Measurements from ENCODE around the gene MUC3A. TPM values are rescaled to one million over a fixed set of nuclear protein-coding genes. Genes with fewer than 3 reads are reported as not detected.
"Not testable (repeated sequence)": the region's sequence is repeated elsewhere in the genome, so short reads cannot be mapped to it uniquely, and the experiment has no call there.

MUC3A gene
- total and polyA plus RNA-seq, 2 donors = 1.4 to 2.3 TPM

DNA sequence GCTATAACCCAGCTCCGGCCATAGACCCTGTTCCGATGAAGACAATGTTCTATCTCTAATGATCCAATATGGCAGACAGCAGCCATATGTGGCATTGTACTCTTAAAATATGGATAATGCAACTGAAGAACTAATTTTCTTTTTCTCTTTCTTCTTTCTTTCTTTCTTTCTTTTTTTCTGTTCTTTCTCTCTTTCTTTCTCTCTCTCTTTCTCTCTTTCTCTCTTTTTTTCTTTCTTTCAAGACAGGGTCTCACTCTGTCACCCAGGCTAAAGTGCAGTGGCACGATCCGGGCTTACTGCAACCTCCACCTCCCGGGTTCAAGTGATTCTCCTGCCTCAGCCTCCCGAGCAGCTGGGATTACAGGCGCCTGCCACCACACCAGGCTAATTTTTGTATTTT lies 13.2 kb upstream of the MUC3A start:
- H3K4me3 ChIP-seq (ENCODE audit: low read length in 2 of 2); H3K27me3 ChIP-seq (ENCODE audit: control insufficient read depth in 2 of 2, insufficient read depth in 1 of 2, low read length in 1 of 2); H3K4me1 ChIP-seq (ENCODE audit: control insufficient read depth in 2 of 2, insufficient read depth in 2 of 2, low read length in 2 of 2); H3K27ac ChIP-seq (ENCODE audit: low read depth in 1 of 2, low read length in 1 of 2); H3K36me3 ChIP-seq (ENCODE audit: control insufficient read depth in 2 of 2, insufficient read depth in 2 of 2, low read length in 1 of 2); DNase-seq (ENCODE audit: low read depth in 6 of 9, low spot score in 9 of 9); H3K9me3 ChIP-seq (ENCODE audit: control insufficient read depth in 2 of 2, insufficient read depth in 1 of 2, low read length in 1 of 2): not testable (repeated sequence)
- WGBS = 95% methylated on average over 7 of the region's 7 CpGs

DNA sequence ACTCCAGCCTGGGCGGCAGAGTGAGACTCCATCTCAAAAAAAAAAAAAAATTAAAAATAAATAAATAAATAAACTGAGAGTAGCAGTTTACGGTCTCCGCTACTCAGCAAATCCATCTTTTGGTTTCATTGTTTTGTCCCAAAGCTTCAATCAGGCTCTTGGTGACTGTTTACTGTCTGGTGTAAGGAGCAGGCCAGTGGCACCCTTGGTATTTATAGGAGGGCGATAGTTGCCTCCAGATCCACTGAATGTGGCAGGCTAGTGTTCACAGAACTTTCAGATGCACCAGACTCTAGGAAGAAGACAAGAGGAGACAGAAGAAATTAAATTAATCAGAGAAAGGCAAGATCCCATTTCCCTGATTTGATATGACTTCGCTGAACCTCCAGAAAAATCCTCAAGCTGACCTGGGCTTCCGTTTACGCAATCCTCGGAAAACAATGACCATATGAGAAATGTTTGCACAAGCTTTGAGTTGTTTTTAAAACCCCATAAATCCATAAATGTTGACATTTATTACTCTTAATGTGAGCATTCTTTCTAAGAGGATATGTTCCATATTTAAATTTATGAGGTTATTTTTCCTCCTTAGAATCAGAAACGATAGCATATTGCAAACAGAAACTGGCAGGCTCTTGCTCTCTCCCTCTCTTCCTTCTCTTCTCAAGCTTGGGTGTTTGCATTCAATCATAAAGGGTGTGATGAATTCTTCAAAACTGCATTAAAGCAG lies 7.1 kb upstream of the MUC3A start:
- Histone ChIP-seq H3K27me3 (ENCODE audit: control insufficient read depth in 2 of 2, insufficient read depth in 1 of 2, low read length in 1 of 2) (no peaks in the 10 kb centered on the region), H3K4me1 (ENCODE audit: control insufficient read depth in 2 of 2, insufficient read depth in 2 of 2, low read length in 2 of 2) (peaks cover 0 to 3% of the 10 kb centered on the region in 2 donors), H3K36me3 (ENCODE audit: control insufficient read depth in 2 of 2, insufficient read depth in 2 of 2, low read length in 1 of 2) (no peaks in the 10 kb centered on the region), H3K9me3 (ENCODE audit: control insufficient read depth in 2 of 2, insufficient read depth in 1 of 2, low read length in 1 of 2) (peaks cover 0 to 4% of the 10 kb centered on the region in 2 donors), H3K27ac (ENCODE audit: low read depth in 1 of 2, low read length in 1 of 2) (no peak overlapping the region), H3K4me3 (ENCODE audit: low read length in 2 of 2) (no peak overlapping the region)
- WGBS = 72% methylated on average over 9 of the region's 9 CpGs
- no peak for DNase-seq (ENCODE audit: low read depth in 6 of 9, low spot score in 9 of 9)

DNA sequence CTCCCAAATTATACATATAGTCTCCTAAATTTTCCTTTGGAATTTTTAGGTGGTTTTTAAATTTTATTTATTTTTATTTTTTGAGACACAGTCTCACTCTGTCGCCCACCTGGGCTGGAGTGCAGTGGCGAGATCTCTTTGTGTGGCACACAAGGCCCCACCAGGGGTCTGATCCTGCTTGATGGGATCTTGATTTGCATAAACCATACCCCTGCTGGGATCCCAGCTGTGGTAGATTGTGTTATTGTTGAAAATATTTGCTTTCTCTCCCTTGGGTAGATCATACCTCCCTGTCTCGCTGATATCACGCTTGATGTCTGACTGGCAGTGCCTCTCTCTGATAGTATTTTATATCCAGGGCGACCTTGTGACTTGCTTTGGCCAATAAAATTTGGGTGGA lies 5.6 kb upstream of the MUC3A start:
- DNase-seq (ENCODE audit: low read depth in 6 of 9, low spot score in 9 of 9) = no peak
- Histone ChIP-seq H3K4me1 (ENCODE audit: control insufficient read depth in 2 of 2, insufficient read depth in 2 of 2, low read length in 2 of 2) (peaks cover 0 to 3% of the 10 kb centered on the region in 2 donors), H3K9me3 (ENCODE audit: control insufficient read depth in 2 of 2, insufficient read depth in 1 of 2, low read length in 1 of 2) (peaks cover 0 to 4% of the 10 kb centered on the region in 2 donors), H3K36me3 (ENCODE audit: control insufficient read depth in 2 of 2, insufficient read depth in 2 of 2, low read length in 1 of 2) (no peaks in the 10 kb centered on the region), H3K4me3 (ENCODE audit: low read length in 2 of 2) (no peak overlapping the region), H3K27ac (ENCODE audit: low read depth in 1 of 2, low read length in 1 of 2) (no peak overlapping the region), H3K27me3 (ENCODE audit: control insufficient read depth in 2 of 2, insufficient read depth in 1 of 2, low read length in 1 of 2) (peaks cover 0 to 3% of the 10 kb centered on the region in 2 donors)
- WGBS = 92% methylated on average over 5 of the region's 5 CpGs

DNA sequence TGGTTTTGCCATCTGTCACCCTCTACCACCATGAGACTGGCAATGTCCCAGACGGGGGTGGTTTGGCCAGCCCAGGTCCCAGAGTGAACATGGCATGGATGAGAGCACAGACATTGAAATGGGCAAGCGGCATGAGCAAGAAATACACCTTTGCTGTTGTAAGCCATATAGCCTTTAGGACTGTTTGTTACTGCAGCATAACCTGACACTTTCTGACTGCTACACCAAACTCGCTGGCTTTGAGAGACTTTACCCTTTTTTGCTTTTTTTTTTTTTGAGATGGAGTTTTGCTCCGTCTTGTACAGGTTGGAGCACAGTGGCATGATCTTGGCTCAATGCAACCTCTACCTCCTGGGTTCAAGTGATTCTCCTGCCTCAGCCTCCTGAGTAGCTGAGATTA lies 5.2 kb upstream of the MUC3A start:
- H3K4me1 ChIP-seq (ENCODE audit: control insufficient read depth in 2 of 2, insufficient read depth in 2 of 2, low read length in 2 of 2) = peaks cover 0 to 3% of the 10 kb centered on the region in 2 donors
- no peak for DNase-seq (ENCODE audit: low read depth in 6 of 9, low spot score in 9 of 9)
- H3K27me3 ChIP-seq (ENCODE audit: control insufficient read depth in 2 of 2, insufficient read depth in 1 of 2, low read length in 1 of 2) = peaks cover 0 to 7% of the 10 kb centered on the region in 2 donors
- no peaks in the 10 kb centered on the region for H3K36me3 ChIP-seq (ENCODE audit: control insufficient read depth in 2 of 2, insufficient read depth in 2 of 2, low read length in 1 of 2)
- no peak overlapping the region for H3K27ac ChIP-seq (ENCODE audit: low read depth in 1 of 2, low read length in 1 of 2)
- 96% methylated on average over 4 of the region's 4 CpGs for WGBS
- H3K4me3 ChIP-seq (ENCODE audit: low read length in 2 of 2) = no peak overlapping the region
- peaks cover 0 to 4% of the 10 kb centered on the region in 2 donors for H3K9me3 ChIP-seq (ENCODE audit: control insufficient read depth in 2 of 2, insufficient read depth in 1 of 2, low read length in 1 of 2)

DNA sequence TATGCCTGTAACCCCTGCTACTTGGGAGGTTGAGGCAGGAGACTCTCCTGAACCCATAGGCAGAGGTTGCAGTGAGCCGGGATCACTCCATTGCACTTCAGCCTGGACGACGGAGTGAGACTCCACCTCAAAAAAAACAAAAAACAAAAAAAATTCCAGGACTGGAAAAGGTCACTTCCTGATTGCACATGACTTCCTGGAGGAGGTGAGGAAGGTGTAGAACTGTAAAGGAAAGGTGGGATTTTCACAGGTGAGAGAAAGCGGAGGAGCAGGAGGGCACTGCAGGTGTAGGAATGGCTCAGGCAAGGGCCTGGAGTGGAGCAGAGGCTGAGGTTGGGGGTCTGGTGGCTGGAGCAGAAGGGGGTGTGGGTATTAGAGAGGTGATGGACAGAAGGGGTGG lies 3.2 kb upstream of the MUC3A start:
- H3K4me1 ChIP-seq (ENCODE audit: control insufficient read depth in 2 of 2, insufficient read depth in 2 of 2, low read length in 2 of 2) = peaks cover 0 to 3% of the 10 kb centered on the region in 2 donors
- no peak overlapping the region for H3K4me3 ChIP-seq (ENCODE audit: low read length in 2 of 2)
- DNase-seq (ENCODE audit: low read depth in 6 of 9, low spot score in 9 of 9) = no peak
- H3K36me3 ChIP-seq (ENCODE audit: control insufficient read depth in 2 of 2, insufficient read depth in 2 of 2, low read length in 1 of 2) = no peaks in the 10 kb centered on the region
- H3K27me3 ChIP-seq (ENCODE audit: control insufficient read depth in 2 of 2, insufficient read depth in 1 of 2, low read length in 1 of 2) = peaks cover 3 to 27% of the 10 kb centered on the region in 2 donors
- H3K9me3 ChIP-seq (ENCODE audit: control insufficient read depth in 2 of 2, insufficient read depth in 1 of 2, low read length in 1 of 2) = no peaks in the 10 kb centered on the region
- WGBS = 86% methylated on average over 4 of the region's 4 CpGs
- peak overlapping the region; percentile 42 to 66 for H3K27ac ChIP-seq (ENCODE audit: low read depth in 1 of 2, low read length in 1 of 2)

DNA sequence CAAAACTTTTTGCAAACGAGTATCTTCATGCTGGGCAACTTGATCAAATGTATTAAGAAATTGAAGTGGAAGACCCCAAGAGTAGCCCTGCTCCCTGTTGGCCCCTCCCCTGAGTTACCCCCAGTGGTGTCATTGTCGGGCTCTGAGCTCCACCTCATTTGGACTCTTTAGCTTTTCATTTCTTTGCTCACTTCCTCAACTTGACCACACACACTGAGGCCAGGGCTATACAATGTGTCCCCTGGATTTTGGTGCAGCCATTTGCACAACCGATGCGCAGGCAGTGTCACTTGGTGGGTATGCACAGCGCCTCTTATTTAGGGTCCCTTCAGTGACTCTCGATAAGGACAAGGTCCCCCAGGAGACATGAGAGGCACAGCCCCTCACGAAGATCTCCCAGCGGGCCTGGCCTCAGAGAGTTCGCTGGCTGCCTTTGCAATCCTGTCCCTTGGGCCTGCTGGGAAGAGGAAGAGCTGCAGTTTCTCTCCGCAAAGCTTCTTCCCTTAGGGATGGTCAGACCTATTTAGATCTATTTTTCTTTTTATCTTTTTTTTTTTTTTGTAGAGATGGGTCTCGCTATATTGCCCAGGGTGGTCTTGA lies 2.5 kb upstream of the MUC3A start:
- H3K27me3 ChIP-seq (ENCODE audit: control insufficient read depth in 2 of 2, insufficient read depth in 1 of 2, low read length in 1 of 2) = peaks cover 3 to 34% of the 10 kb centered on the region in 2 donors
- H3K9me3 ChIP-seq (ENCODE audit: control insufficient read depth in 2 of 2, insufficient read depth in 1 of 2, low read length in 1 of 2) = no peaks in the 10 kb centered on the region
- H3K27ac ChIP-seq (ENCODE audit: low read depth in 1 of 2, low read length in 1 of 2) = peak overlapping the region in 1 of 2 donors; percentile 61
- no peak for DNase-seq (ENCODE audit: low read depth in 6 of 9, low spot score in 9 of 9)
- peaks cover 0 to 3% of the 10 kb centered on the region in 2 donors for H3K4me1 ChIP-seq (ENCODE audit: control insufficient read depth in 2 of 2, insufficient read depth in 2 of 2, low read length in 2 of 2)
- H3K4me3 ChIP-seq (ENCODE audit: low read length in 2 of 2) = no peak overlapping the region
- 87% methylated on average over 11 of the region's 11 CpGs for whole genome bisulfite sequencing
- H3K36me3 ChIP-seq (ENCODE audit: control insufficient read depth in 2 of 2, insufficient read depth in 2 of 2, low read length in 1 of 2) = no peaks in the 10 kb centered on the region

DNA sequence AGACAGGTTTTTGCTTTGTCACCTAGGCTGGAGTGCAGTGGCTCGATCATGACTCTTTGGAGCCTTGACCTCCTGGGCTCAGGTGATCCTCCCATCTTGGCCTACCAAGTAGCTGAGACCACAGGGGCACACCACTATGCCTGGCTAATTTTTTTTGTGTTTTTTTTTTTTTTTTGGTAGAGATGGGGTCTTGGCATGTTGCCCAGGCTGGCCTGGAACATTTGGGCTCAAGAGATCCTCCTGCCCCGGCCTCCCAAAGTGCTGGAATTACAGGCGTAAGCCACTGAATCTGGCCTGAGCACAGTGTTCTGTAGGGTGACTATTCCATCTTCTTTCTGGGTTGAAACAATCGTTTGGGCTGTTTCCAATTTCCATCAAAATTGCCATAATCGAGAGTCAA lies 1.5 kb upstream of the MUC3A start:
- Histone ChIP-seq H3K36me3 (ENCODE audit: control insufficient read depth in 2 of 2, insufficient read depth in 2 of 2, low read length in 1 of 2) (no peaks in the 10 kb centered on the region), H3K4me1 (ENCODE audit: control insufficient read depth in 2 of 2, insufficient read depth in 2 of 2, low read length in 2 of 2) (no peaks in the 10 kb centered on the region), H3K9me3 (ENCODE audit: control insufficient read depth in 2 of 2, insufficient read depth in 1 of 2, low read length in 1 of 2) (no peaks in the 10 kb centered on the region), H3K27me3 (ENCODE audit: control insufficient read depth in 2 of 2, insufficient read depth in 1 of 2, low read length in 1 of 2) (peaks cover 3 to 37% of the 10 kb centered on the region in 2 donors), H3K4me3 (ENCODE audit: low read length in 2 of 2) (no peak overlapping the region), H3K27ac (ENCODE audit: low read depth in 1 of 2, low read length in 1 of 2) (no peak overlapping the region)
- 93% methylated on average over 5 of the region's 5 CpGs for WGBS
- DNase-seq (ENCODE audit: low read depth in 6 of 9, low spot score in 9 of 9) = no peak

DNA sequence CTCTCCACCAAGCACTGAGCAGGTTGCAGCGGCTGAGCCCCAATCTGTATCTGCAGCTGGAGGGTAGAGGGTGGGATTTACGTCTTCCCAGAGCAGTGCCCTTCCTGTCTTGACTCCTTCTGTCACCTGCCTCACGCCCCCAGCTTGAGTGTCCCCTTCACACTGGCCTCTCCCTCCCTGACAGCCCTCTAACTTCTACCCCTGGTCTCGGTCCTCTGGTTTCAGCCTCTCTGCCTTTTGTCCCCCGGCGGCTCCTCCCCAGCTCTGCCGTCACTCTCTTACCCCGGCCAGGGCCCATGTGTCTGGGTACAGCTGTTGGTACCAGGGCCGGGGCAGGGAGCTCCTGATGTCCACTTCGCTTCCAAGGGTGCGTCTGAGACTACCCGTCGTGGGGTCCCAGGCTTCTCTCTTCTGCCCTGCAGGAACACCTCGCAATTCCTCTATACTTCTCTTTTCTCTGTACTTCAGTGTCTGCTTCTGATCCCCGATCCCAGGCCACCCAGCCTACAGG lies 654 bp downstream of the MUC3A start:
- Histone ChIP-seq H3K27ac (ENCODE audit: low read depth in 1 of 2, low read length in 1 of 2) (peak overlapping the region in 1 of 2 donors; percentile 11), H3K27me3 (ENCODE audit: control insufficient read depth in 2 of 2, insufficient read depth in 1 of 2, low read length in 1 of 2) (peaks cover 3 to 37% of the 10 kb centered on the region in 2 donors), H3K4me1 (ENCODE audit: control insufficient read depth in 2 of 2, insufficient read depth in 2 of 2, low read length in 2 of 2) (no peaks in the 10 kb centered on the region), H3K4me3 (ENCODE audit: low read length in 2 of 2) (peak overlapping the region in 1 of 2 donors; percentile 24), H3K36me3 (ENCODE audit: control insufficient read depth in 2 of 2, insufficient read depth in 2 of 2, low read length in 1 of 2) (no peaks in the 10 kb centered on the region), H3K9me3 (ENCODE audit: control insufficient read depth in 2 of 2, insufficient read depth in 1 of 2, low read length in 1 of 2) (no peaks in the 10 kb centered on the region)
- WGBS = 45% methylated on average over 15 of the region's 15 CpGs
- DNase-seq (ENCODE audit: low read depth in 6 of 9, low spot score in 9 of 9) = no peak

DNA sequence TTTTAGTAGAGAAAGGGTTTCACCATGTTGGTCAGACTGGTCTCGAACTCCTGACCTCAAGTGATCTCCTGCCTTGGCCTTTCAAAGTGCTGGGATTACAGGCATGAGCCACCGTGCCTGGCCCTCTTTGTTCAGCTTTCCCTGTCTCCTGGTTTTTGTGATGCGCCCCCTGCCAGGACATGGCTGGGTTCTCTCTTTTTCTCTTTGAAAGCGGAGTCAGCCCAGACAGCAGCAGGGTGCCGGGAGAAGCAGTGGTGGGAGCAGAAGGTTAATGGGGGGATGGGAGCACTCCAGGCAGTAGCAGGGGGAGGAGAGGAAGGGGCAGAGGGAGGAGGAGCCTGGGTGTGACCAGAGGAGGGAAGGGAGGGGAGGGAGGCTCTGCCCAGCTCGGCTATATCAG lies 1.8 kb downstream of the MUC3A start:
- no peaks in the 10 kb centered on the region for H3K36me3 ChIP-seq (ENCODE audit: control insufficient read depth in 2 of 2, insufficient read depth in 2 of 2, low read length in 1 of 2)
- H3K9me3 ChIP-seq (ENCODE audit: control insufficient read depth in 2 of 2, insufficient read depth in 1 of 2, low read length in 1 of 2) = no peaks in the 10 kb centered on the region
- DNase-seq (ENCODE audit: low read depth in 6 of 9, low spot score in 9 of 9) = no peak
- H3K27ac ChIP-seq (ENCODE audit: low read depth in 1 of 2, low read length in 1 of 2) = no peak overlapping the region
- H3K4me1 ChIP-seq (ENCODE audit: control insufficient read depth in 2 of 2, insufficient read depth in 2 of 2, low read length in 2 of 2) = no peaks in the 10 kb centered on the region
- 31% methylated on average over 6 of the region's 6 CpGs for WGBS
- H3K27me3 ChIP-seq (ENCODE audit: control insufficient read depth in 2 of 2, insufficient read depth in 1 of 2, low read length in 1 of 2) = peaks cover 3 to 37% of the 10 kb centered on the region in 2 donors
- no peak overlapping the region for H3K4me3 ChIP-seq (ENCODE audit: low read length in 2 of 2)
